Measurements from ENCODE around the gene ETV7.
"Not testable (repeated sequence)": the region's sequence is repeated elsewhere in the genome, so short reads cannot be mapped to it uniquely, and the experiment has no call there.

ETV7 gene

GRCh38 chr6:36363371-36363752, 24.1 kb downstream of the ETV7 start:
- not testable (repeated sequence) for DNase-seq

DNA sequence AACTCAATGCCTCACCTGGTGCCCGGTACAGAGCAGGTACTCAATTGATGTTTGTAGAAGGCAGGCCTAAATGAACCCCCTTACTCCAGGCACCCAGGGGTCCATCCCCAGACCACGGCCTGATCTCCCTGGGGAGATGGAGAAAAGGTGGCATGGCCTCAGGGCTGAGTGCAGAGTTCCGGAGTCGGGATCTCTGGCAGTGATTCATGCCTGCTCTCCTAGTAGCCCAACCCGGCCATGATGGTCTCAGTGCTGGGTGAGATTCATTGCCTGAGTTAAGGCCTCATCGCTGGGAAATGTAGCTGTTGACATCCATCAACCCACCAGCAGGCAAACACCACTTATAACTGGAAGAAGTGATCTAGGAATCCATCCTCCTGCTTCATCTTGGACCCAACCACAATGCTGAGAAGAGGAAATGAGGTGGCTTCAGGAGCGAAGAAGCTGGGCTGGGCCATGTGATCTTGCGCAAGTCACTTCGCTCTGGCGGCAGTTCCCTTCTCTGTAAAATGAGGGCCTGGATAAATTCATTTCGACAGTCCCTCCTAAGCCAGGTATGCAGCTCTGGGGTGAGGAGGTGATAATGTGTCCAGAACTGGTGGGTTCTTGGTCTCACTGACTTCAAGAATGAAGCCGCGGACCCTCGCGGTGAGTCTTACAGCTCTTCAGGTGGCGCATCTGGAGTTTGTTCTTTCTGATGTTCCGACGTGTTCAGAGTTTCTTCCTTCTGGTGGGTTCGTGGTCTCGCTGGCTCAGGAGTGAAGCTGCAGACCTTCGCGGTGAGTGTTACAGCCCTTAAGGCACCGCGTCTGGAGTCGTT, 24.7 kb downstream of the ETV7 start:
- no peak for DNase-seq

- DNase-seq: no peak
Observed at GRCh38 chr6:36361071-36361470, 26.4 kb downstream of the ETV7 start.

- DNase-seq: peak; percentile 57
Observed at GRCh38 chr6:36360241-36361054, 27.0 kb downstream of the ETV7 start.

- DNase-seq: no peak
Observed at GRCh38 chr6:36358226-36358915, 29.1 kb downstream of the ETV7 start.

DNA sequence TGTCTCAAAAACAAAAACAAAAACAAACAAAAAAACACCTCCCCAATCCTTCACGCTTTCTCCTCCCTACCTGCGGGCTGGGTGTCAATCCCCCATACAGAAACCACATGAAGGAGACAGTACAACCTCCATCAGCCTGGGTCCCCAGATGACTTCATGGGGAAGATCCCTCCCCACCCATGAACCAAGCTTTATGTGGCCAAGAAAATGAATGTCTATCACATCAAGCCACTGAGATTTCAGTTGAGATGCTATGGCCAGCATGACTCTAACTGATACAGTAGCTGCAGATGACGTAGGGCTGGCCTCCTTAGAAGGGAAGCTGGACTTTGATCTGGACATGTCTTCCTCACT, 29.6 kb downstream of the ETV7 start:
- no peak for DNase-seq

DNA sequence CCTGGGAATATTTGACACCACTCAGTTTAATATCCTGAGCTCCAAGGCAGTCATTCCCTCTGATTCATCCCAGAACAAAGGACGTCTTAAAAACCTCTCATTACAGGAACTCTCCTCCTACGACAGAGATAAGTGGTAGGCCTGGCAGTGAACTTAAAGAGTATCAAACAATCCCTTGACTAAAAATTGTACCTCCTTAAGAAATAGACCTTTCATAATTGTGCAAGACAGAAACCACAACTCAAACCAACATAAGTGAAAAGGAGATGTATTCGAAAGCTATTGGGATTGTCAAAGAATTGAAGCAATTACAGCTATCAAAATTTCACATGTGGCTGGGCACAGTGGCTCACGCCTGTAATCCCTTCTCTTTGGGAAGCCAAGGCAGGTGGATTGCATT, 31.6 kb downstream of the ETV7 start:
- DNase-seq: no peak

- DNase-seq: no peak
Observed at GRCh38 chr6:36353411-36353915, 34.0 kb downstream of the ETV7 start.

- DNase-seq: no peak
Observed at GRCh38 chr6:36352477-36353157, 34.9 kb downstream of the ETV7 start.

- no peak for DNase-seq
Observed at GRCh38 chr6:36350681-36351571, 36.5 kb downstream of the ETV7 start.

DNA sequence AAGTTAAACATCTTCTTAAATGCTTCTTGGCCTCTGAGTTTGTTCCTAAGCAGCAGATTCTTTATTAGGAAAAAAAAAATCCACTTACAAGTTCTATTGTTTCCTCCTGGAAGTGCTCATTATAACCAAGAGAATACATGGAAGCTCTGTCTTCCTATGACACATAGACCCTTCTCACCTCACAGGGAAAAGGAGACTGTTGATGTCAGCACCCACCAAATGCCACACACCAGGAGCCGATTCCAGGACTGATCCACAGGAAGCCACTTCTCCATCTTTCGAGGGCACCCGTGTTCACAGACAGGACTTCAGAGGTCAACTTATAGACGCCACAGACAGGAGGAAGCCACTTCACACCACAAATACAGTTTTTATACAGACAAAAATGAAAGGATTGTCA, 37.4 kb downstream of the ETV7 start:
- no peak for DNase-seq

- no peak for DNase-seq
Observed at GRCh38 chr6:36349240-36349639, 38.2 kb downstream of the ETV7 start.

DNA sequence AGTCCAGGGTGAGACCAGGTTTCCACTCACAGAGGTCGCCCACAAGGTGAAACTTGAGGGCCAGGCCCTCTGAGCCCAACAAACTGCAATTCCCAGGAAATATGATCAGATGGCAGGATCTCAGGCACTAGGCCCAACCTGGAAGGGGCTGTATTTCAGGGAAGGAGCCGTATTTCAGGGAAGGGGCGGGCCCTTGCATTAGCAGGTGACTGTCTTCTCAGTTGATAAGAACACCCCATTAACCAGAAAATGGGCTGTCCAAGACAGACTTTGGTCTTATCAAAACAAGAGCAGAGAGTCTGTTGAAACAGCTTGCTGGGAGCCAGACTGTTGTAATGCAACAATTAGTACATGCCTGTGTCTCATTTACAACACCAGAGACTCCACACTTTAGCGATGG, 39.8 kb downstream of the ETV7 start:
- DNase-seq: no peak

- no peak for DNase-seq
Observed at GRCh38 chr6:36346486-36347273, 40.8 kb downstream of the ETV7 start.

GRCh38 chr6:36345681-36346466, 41.6 kb downstream of the ETV7 start:
- no peak for DNase-seq

DNA sequence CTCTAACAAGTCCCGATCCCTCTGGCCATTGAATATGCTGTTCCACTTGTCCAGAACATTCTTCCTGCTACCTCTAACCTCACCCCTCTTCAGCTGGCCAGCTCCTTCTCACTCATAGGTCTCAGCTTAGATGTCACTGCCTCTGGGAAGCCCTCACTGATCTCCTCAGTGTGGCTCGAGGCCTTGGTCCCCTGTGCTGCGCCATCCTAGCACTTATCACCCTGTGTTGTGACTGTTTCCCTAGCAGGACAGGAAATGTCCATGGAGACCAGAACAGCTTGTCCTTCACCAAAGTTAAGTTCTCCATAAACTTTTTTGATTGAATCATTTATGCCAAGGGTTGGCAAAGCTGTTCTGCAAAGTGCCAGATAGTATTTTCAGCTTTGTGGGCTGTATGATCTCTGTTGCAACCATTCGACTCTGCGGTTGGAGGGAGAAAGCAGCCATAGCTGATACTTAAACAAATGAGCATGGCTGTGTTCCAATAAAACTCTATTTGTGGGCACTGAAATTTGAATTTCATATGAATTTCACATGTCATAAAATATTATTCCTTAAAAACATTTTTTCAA, 44.3 kb downstream of the ETV7 start:
- no peak for DNase-seq

DNA sequence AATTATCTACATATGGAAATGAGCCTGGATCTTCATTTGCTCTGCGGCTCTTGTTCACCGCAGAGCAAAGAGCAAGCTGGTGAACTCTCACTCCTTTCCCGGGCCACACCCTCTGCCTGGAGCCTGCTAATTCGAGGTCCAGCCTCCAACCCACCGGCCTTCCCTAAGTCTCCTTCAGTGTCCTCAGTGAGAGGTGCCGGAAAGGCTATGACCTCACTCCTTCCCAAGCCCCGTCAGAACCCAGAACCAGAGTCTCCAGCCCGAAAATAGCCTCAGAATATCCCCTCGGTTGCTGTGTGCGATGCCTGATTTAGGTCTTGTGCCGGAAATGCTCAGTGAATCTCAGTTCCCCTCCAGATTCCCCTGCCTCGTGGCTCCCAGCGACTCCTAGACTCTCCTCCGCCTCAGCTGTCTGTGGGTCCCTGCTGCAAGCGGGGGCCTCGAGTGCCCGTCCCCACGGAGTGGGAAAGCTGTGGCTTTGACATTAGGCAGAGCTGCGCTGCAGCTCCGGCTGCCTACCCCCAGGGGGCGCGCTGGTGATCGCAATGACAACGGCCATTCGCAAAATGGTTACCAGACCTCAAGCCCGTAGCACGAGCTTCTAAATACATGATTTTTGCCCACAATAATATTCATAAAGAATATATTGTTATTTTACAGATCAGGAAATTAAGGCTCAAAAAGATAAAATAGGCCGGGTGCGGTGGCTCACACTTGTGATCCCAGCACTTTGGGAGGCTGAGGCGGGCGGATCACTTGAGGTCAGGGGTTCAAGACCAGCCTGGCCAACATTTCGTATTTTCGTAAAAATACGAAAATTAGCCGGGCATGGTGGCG, 46.6 kb downstream of the ETV7 start:
- peak; percentile 68 for DNase-seq

DNA sequence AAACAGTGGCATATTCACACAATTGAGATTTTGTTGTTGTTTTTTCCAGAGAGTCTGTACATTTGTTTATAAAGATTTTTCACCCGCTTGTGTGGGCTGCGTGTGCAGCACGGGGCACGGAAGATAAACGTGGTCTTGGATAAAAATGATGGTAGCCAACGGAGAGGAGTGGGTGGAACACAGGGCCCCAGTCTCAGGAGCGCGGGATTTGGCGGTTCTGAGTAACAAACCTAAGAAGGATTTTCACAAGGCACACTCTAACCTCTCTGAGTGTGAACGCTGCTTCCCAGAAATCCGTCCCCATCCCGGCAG, 47.2 kb downstream of the ETV7 start:
- DNase-seq: no peak

DNA sequence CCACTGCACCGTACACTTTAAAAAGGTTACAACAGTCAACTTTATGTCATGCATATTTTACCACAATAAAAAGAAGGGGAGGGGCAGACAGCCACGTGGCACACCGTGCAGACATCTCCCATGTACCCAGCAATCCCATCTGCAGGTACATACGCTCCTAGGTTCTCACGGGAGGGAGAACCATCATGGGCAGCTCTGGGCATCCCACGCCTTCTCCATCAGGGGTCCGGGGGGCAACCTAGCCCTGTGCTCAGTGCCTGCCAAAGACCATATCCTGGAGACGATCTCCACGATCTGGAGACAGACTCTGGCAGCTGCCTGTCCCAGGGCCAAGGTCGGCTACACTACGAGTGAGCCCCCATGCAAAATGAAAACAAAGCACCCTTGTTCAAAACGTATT, 48.3 kb downstream of the ETV7 start:
- DNase-seq: no peak

Data from effector CD4-positive, alpha-beta T cell (primary cell).